Measurements from ENCODE around the gene SLC43A3.
A peak's percentile ranks its signal among the peaks of the same experiment; 100 is the strongest.

Gene SLC43A3

DNA sequence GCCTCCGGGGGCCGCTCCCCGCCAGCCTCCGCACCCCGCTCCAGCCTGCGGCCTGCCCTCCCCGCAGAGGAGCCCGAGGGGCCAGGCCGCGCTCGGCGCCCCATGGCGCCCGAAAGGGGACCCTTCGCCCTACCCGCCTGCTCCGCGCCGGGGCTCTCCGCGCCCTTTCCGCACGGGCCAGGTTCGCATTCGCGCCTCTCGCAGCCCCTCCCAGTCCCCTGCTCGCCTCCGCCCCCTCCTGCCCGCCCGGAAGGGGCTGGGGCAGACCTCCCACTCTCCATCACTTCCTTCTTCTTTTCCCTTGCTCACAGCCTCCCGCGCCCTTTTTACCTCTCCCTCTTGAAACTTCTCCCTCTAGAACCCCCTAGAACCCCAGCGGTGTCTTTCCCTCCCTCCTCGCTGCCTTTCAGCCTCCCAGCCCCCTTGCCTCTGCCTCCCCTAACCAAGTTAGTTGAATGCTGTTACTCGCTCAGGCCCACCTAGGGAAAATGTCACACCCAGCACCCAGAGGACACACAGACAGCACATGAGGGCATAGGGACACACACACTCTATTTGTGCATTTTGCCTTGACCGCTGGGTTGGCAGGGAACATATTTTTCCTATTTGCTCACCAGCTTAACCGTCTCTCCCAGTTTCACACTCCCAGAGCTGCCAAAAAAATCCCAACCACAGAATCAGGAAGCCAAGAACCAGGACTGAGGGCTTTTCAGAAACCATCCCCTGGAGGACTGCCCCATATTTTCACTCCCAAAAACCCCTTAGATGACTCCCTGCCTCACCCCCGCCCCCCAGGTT, at the start of gene SLC43A3:
TSS of gene SLC43A3 (minus strand) at position 193 of the 798 bp plus-strand sequence. CDS start 949 bp downstream, outside the sequence.
- peak; percentile 81 for DNase-seq (ENCODE audit: low spot score)

DNA sequence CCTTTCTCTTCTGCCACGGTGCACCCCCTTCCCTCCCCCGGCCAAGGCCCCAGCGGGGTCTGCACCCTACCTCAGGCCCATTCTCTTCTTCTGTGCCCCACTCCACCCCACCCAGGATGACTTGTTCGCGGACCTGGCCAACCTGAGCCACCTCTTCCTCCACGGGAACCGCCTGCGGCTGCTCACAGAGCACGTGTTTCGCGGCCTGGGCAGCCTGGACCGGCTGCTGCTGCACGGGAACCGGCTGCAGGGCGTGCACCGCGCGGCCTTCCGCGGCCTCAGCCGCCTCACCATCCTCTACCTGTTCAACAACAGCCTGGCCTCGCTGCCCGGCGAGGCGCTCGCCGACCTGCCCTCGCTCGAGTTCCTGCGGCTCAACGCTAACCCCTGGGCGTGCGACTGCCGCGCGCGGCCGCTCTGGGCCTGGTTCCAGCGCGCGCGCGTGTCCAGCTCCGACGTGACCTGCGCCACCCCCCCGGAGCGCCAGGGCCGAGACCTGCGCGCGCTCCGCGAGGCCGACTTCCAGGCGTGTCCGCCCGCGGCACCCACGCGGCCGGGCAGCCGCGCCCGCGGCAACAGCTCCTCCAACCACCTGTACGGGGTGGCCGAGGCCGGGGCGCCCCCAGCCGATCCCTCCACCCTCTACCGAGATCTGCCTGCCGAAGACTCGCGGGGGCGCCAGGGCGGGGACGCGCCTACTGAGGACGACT, 49.3 kb upstream of the SLC43A3 start:
- peak; percentile 68 for DNase-seq (ENCODE audit: low spot score)

DNA sequence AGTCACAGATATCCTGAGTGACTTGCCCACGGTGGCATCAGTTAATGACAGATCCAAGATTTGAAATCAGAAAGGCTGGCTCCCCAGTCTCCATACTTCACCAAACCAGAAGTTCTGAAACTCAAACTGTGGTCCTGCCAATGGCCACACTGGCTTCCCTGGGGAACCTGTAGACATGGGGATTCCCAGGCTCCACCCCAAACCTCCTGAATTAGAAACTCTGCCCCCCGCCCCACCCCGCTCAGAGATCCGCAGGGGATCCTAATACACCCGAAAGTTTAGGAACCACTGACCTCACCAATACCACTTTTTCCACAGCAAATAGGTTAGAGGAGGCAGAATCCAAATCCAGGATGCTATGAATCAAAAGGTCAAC, 48.7 kb upstream of the SLC43A3 start:
- no peak for DNase-seq (ENCODE audit: low spot score)

DNA sequence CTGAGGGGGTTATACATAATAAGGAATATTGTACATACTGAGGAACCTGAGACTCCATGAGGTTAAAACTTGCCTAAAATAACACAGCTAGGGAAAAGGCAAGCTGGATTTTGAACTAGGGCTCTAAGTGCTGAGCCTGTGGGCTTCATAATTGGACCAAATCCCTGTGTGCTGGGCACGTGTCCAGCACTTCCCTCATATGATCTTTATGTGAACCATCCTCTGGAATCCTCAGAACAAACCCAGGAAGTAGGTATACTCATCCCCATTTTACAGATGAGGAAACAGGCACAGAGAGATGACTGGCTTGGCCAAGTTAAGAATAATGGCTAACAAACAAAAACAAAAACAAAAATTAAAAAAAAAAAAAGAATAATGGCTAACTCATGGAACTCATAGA, 48.3 kb upstream of the SLC43A3 start:
- DNase-seq (ENCODE audit: low spot score) = no peak

DNA sequence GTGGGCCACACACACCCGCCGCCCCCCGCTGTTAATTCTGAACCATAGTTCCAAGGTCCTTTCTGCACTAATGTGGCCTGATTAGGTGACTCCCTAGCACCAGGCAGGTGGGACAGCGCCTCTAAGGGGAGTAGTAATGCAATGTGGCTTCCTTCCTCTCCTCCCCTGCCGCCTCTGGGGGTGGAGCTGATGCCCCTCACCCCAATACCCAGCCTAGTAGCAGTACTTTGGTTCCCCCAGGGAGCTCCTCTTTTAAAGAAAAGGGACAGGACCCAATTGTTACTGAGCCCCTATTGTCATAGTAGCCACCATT, 47.8 kb upstream of the SLC43A3 start:
- no peak for DNase-seq (ENCODE audit: low spot score)

DNA sequence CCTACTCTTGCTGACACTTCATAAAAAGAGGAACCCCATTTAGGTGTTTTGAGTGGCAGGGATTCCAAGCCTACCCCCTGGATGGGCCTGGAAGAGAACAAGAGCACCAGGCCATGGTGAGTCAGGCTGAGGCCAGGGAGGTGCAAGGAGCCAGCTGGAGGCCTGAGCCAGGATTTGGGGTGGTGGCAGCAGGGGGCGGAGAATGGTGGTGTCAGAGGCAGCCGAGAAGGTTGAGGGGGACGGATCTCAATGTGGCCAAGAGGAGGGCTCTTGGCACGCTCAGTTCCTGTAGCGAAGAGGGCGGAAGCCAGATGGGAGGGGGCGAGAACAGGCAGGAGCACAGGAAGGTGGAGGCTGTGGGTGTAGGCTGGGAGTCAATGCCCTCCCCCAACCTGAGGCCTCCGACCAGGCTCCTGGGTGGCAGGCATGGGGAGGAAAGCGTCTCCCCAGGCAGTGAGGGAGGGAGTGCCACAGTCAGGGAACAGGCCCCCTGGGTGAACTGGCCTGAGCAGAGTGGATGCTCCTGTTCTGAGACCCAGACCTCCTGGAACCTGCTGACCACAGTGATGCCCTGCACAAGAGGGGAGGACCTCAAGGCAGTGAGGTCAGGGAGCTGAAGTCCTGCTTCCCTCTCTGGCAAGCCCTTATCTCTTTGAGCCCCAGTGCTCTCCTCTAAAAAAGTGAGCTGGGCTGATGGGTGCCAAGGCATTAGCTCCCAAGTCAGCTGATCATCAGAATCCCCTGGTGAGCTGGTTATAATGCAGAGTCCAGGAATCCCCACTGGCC, 47.3 kb upstream of the SLC43A3 start:
- DNase-seq (ENCODE audit: low spot score) = no peak

DNA sequence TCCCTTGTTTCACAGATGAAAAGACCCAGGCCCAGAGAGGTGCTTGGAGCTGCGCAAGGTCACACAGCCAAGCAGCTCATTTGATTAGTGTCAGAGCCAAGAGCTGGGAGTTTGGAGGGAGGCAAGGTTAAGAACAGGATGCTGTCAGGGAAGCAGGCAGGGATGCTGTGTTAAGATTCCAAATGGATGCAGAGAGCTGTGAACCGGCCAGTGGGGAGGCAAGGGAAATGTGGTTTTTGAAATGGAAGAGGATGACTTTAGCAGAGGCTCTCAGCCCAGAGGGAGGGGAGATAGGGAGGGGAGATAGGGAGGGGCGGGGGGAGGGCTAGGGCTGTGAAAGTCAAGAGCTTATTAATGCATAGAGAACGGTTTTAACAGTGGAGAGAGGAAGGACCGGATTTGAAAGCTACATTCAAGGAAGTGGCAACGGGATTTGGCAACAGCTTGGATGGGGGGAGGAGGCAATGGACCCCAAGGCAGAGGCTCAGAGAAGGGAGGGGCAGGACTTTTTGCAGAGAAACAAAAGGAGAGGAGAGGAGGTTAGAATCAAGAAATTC, 46.4 kb upstream of the SLC43A3 start:
- no peak for DNase-seq (ENCODE audit: low spot score)

DNA sequence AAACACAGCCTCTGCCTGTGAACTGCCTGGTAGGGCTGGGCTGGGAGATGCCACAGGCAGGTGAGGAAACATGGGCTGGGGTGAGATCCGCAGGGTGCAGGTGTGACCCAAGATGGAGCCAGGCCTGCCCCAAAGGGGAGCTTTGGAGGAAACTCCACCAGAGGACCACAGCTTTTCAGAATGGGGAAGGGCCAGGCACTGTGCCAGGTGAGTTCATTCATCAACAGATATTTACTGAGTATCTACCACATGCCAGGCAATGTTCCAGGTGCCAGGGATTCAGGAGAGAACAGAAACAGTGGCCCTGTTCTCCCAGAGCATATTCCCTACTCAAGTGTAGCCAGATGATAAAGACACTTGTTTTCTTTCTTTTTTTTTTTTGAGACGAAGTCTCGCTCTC, 44.6 kb upstream of the SLC43A3 start:
- no peak for DNase-seq (ENCODE audit: low spot score)

DNA sequence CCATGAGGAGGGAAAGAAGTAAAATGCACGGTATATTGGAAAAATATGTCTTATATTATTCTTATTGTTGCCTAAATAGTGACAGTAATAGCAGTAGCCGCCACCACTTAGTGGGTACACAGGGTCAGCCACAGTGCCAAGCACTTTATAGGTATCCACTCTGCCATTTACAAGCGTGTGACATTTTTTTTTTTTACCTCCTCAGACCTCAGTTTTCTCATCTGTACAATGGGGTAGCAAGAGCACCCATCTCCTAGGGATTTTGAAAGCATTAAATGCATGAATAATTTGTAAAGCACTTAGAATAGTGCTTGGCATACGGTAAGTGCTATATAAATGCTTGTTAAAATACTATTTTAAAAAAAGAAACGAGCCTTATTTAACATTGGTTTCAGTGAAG, 42.3 kb upstream of the SLC43A3 start:
- DNase-seq (ENCODE audit: low spot score) = no peak

DNA sequence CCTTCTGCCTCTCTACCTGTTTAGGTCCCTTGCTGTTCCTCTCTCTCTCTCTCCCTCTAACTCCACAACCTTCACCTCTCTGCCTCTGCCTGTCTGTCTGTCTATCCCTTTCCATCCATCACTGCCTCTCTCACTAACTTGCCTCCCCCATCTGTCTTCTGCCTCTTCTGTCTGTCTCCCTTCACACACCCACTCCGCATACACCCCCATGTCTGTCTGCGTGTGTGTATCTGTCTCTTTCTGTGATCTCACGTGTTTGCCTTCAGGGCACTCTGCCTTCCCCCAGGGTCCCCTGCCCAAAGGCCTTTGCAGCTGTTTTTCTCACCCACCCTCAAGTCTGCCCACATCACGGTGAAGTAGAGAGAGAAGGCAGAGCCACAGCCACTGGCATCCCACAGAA, 41.4 kb upstream of the SLC43A3 start:
- DNase-seq (ENCODE audit: low spot score) = no peak

DNA sequence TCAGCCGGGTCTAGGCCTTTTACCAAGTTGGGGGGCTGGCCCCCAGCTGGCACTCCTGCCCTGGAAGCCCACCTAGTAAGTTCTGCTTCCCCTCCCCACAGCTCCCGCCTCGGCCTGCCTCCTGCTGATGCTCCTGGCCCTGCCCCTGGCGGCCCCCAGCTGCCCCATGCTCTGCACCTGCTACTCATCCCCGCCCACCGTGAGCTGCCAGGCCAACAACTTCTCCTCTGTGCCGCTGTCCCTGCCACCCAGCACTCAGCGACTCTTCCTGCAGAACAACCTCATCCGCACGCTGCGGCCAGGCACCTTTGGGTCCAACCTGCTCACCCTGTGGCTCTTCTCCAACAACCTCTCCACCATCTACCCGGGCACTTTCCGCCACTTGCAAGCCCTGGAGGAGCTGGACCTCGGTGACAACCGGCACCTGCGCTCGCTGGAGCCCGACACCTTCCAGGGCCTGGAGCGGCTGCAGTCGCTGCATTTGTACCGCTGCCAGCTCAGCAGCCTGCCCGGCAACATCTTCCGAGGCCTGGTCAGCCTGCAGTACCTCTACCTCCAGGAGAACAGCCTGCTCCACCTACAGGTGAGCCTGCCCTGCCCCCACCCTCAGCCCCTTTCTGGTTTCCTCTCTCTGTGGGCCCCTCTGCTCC, 40.7 kb upstream of the SLC43A3 start:
- no peak for DNase-seq (ENCODE audit: low spot score)

DNA sequence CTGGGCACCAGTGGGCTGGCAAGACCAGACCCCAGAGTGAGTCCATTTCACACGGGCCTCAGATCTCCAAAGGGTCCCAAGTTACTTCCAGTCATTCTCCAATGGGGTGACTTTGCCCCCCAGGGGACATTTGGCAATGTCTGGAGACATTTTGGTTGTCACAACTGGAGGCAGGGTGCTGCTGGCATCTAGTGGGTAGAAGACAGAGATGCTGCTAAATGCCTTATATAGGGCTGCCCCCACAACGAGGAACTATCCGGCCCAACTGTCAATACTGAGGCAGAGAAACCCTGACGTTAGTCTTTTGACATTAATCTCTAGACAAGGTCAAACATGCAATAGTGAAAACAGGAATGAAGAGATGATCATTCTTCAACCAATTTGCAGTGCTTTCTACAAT, 39.8 kb upstream of the SLC43A3 start:
- DNase-seq (ENCODE audit: low spot score) = no peak

DNA sequence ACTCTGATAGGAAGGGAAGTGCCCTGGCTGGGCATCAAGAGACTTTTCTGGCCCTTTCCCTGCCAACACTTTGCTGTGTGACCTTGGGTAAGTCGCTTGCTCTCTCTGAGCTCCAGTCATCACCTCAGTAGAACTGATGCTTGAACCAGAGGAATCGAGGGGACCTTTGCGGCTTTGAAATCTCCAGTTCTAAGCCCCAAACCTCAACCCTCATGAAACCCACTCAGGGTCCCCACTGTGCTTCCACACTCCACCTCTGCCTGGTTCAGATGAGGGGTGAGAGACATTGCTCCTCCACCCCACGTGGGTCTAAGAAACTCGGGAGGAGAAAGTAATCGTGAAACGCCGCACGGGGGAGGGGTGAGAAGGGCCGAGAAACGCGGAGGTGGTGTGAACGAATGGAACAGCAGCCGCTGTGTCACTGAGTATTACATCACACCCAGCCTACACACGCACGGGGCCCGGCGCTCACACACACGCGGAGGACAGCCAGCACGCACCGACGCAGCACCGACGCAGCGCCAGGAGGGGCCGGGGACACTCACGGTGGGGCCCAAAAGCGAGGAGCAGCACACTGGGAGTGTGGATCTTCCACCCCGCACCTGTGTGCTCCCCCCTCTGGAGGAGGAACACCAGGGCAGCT, 37.7 kb upstream of the SLC43A3 start:
- peak; percentile 38 for DNase-seq (ENCODE audit: low spot score)

DNA sequence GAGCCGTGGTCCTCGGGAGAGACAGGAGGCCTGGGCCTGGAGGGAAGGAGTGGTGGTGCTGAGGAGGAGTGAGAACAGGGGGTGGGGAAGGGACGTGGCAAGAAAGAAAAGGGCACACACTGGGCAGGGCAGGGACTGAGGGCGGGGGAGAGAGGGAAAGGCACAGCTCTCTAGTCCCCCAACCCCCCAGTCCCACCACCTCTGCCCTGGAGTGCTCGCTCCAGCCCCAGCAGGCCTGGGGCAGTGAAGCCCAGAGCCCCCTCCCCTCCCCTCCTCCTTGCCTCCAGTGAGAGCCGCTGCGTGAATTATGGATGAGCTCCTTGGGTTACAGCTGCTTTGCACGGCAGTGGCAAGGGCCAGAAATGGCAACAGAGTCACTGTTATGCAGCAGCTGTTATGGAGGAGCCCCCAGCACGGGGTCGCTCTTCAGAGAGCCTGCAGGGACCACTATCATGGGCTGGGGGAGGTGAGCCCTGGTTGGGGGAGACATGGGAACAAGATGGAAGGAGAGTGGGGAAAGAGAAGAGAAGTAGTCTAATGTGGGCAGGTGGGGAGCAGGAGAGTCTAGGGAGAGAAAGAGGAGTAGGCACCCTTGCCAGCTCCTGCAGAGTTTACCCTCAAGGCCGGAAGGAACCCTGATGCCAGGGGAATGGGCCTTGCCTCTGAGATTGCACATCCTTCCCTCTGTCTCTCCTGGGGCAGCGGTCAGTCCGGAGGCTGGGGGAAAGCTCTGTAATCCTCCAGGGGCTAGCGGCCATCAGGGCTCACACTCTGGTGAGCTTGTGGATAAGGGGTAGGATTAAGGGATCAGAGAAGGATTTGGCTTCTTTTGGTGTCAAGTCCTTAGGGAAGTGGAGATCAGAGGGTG, 37.0 kb upstream of the SLC43A3 start:
- DNase-seq (ENCODE audit: low spot score) = peak; percentile 19

DNA sequence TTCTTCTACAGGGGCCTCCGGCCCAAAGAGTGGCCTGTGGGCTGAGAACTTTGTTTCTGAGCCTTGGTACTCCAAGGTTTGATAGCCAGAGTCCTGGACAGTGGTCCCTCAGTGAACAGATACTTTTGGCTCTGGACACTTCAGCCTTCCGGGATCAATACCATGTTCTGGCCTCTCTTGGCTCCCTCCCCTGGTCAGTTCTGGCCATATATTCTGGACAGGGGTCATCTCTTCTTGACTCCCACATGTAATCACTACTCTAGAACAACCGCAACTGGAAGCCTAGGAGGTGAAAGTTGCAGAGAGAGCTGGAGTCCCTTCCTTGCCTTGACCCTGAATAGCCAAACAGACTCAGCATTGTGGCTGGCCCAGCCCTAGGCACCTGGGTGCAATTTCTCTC, 35.7 kb upstream of the SLC43A3 start:
- no peak for DNase-seq (ENCODE audit: low spot score)

DNA sequence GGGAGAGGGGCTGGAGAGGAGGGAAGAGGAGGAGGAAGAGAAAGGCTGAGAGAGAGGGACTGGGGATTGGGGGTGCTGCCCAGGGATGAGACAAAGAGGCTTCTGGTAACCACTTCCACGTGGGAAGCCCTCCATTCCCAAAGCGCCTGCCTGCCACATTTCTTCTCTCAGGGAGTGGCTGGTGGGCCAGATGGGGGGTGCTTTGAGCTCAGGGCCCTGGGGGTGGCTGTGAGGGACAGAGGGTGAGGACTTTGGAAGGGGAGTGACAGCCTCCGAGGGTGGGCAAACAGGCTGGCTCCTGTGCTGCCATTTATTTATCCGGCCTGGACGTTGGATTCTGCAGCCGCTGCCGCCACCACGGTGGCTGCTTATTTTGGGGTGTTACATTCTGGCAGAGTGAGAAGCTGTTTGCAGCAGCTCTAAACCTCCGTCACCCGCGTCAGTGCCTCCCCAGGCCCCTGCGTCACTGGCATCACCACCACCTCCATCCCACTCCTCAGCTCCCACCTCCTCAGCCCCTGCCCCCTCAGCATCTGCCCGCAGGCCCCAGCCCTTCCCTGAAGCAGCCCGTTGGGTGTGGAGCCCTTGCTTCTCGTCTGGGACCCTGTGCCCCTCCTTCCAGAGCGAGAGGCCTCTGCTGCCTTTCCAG, 35.0 kb upstream of the SLC43A3 start:
- no peak for DNase-seq (ENCODE audit: low spot score)

DNA sequence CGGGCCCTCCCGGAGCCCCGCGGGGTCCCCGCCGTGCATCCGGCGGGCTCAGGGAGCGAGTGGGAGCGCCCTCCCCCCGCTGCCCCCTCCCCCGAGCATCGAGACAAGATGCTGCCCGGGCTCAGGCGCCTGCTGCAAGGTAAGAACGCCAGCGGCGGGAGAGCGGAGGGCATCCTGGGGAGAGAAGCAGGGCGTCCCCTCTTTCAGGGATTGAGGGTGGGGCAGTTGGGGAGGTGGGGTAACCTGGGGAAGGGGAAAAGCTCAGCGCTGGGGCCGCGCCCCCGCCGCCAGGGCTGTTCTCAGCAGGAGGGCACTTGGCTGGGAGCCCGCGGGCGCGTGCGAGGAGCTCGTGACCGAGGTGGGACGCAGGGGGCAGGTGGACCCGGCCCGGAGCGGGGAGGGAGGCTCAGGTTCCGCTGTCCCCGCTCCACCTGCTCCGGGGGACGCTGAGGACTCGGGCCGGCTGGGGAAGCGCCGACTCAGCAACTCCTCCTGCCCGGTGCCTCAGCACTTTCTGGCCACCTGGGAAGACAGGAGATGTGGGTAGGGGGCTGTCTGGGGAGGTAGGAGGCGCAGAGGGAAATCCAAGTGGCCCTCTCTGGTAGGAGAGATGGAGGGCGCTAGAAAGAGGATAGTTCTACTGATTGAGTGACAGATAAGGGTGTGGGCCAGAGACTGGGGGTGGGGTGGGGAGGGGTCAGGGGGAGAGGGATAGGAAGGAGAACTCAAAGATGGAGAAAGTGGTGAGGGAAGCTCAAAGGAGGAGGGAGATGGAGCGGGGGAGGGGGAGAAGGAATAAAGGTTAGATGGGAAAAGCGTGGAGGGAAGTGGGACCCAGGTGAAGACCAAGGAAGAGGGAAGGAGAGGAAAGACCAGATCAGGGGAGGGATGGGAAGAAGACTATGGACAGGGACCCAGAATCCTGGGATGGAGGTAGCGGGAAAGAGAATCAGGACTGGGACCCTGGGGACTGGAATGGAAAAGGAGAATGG, 34.1 kb upstream of the SLC43A3 start:
- DNase-seq (ENCODE audit: low spot score) = peak; percentile 67

DNA sequence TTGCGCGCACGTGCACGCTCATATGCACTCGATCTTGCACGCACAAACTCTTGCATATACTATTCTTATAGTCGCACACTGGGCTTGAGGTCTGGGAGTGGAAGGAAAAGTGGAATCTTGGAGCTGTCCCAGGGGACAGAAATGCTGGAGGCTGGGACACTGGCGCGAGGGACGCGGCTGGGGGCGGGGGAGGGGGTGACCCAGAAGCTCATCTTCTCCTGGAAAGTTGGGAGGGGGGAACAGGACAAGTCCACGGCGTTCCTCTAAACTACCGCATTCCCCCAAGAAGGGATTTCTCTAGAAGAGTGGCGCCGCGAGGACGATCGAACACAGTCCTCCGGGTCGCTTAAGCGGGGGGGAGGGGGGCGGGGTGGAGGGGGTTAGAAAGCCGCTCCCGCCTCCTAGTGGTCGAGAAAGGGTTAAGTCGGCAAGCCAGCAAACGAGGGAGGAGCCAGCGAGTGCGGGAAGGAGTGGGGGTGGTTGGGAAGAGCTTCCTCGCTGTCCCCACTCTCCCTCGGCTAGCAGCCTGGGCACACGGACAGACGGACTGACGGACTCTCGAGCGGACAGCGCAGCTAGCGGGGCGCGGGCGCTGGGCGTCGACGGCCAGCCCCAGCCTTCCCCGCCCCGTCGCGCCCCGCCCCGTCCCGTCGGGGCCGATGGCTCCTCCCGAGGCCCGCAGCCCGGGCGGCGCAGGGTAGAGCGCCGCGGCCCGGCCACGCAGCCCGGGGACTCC, 33.3 kb upstream of the SLC43A3 start, which contains the start of gene RTN4RL2:
TSS of gene RTN4RL2 (plus strand) at position 507 of the 736 bp plus-strand sequence. CDS start 338 bp downstream, outside the sequence.
- DNase-seq (ENCODE audit: low spot score) = peak; percentile 88

Measured in iPS-NIHi11 (cell line).